ENCODE measurements around the gene ROPN1L.

DNA sequence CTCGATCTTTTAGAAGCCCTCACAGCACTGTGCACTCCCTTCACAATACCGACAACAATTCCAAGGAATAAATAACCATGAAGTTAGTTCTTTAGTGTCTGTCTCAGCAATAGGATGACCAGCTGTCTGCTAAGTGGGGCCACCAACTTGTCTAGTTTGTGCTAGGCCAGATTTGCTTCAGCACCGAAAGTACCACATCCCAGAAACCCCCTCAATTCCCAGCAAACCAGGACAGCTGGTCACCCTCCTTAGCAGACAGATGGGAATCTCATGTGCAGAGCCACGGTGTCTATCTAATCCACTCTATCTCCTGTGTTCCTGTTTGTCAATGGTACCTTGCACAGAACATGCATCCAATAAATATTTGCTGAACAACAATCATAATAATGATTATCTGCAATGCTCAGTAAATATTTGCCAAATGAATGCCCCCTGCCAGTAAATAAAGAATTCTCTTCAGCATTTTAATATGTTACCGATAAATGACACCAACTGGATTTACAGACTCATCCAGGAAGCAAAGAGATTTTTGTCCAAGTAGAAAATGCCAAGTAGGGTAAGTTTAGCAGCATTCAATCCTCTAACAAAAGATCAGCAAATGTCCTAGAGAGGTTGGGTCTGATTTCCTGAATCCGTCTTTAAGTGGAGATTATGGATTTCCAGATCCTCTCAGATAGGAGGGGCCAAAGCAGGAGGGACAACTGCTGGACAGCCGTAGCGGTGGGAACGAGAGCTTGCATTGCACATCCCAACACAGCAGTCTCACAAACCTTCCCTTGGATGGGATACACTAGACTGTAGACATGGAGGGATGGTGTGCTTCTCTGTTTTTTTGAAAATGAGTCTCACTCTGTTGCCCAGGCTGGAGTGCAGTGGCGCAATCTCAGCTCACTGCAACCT lies 70.3 kb downstream of the ROPN1L start:
- TF ChIP-seq, protein P1, sequence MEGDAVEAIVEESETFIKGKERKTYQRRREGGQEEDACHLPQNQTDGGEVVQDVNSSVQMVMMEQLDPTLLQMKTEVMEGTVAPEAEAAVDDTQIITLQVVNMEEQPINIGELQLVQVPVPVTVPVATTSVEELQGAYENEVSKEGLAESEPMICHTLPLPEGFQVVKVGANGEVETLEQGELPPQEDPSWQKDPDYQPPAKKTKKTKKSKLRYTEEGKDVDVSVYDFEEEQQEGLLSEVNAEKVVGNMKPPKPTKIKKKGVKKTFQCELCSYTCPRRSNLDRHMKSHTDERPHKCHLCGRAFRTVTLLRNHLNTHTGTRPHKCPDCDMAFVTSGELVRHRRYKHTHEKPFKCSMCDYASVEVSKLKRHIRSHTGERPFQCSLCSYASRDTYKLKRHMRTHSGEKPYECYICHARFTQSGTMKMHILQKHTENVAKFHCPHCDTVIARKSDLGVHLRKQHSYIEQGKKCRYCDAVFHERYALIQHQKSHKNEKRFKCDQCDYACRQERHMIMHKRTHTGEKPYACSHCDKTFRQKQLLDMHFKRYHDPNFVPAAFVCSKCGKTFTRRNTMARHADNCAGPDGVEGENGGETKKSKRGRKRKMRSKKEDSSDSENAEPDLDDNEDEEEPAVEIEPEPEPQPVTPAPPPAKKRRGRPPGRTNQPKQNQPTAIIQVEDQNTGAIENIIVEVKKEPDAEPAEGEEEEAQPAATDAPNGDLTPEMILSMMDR (IDR thresholded peaks at IDR 0.05) = no peak
- TF ChIP-seq POLR2A (IDR thresholded peaks at IDR 0.05) = no peak
